GM21526 (cell line): ENCODE measurements around the gene HSP90AB1.

ENCODE experiments used
- ATAC-seq: cut with Tn5 transposase; IDR thresholded peaks from one replicate; pipeline ENCODE4 v1.9.1; 2021; ENCODE audit warnings: moderate library complexity; ENCODE audit not compliant: unreplicated experiment, low FRiP score

The HSP90AB1 gene

GRCh38 chr6:44265007-44265721, 18.3 kb downstream of the HSP90AB1 start, which contains the start of gene NFKBIE:
NFKBIE (minus strand) TSS chr6:44265551; CDS start chr6:44265346, 205 bp downstream.
- peak; percentile 29 for ATAC-seq

DNA sequence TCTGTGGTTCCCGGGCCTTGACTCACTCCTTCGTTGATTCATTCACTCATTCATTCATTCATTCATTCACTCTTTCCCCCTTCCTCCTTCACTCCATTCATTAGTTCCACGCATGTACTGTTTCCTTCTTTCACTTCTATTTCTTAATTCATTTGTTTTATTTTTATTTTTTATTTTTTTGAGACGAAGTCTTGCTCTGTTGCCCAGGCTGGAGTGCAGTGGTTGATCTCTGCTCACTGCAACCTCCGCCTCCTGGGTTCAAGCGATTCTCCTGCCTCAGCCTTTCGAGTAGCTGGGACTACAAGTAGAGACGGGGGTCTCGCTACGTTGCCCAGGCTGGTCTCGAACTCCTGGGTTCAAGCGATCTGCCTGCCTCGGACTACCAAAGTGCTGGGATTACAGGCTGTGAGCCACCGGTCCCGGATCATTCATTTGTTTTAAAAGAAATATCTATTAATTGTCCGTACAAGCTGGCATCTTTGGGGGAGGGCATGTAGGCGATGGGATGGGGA, 18.9 kb downstream of the HSP90AB1 start:
- ATAC-seq, result no peak

GRCh38 chr6:44266347-44266746, 19.4 kb downstream of the HSP90AB1 start:
- ATAC-seq, result no peak

GRCh38 chr6:44267252-44267651, 20.4 kb downstream of the HSP90AB1 start:
- ATAC-seq, result no peak

GRCh38 chr6:44268095-44268628, 21.3 kb downstream of the HSP90AB1 start:
- no peak for ATAC-seq

DNA sequence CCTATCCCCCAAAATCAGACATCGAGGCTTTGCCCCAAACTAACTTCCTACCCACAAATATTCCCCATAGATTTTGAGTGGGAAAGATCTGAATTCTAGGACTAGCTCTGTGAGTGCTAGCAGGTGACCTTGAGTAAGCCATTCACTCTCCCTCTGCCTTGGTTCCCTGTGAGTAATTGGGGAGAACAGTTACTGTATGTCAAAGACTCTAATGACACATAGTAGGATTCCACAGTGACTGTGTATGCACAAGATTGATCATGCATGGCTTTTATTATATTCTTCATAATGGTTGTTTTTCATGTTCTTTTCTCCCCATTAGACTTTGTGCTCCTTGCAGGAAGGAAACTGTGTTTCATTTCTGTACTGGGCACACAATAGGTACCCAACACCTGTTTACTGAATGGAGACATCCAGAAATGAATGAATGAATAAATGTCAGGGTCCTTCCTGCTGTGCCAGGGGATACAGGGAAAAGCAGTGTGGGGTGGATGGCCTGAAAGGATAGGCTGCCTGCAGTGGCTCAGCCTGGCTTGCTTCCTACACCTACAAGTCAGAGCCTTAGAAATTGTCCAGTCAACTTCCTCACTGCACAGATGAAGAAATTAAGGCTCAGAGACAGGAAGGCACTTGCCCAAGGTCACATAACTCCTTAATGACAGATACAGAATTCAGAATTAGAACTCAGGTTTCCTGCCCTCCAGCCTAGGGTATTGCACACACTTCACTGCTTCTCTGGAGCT, 22.4 kb downstream of the HSP90AB1 start:
- no peak for ATAC-seq

DNA sequence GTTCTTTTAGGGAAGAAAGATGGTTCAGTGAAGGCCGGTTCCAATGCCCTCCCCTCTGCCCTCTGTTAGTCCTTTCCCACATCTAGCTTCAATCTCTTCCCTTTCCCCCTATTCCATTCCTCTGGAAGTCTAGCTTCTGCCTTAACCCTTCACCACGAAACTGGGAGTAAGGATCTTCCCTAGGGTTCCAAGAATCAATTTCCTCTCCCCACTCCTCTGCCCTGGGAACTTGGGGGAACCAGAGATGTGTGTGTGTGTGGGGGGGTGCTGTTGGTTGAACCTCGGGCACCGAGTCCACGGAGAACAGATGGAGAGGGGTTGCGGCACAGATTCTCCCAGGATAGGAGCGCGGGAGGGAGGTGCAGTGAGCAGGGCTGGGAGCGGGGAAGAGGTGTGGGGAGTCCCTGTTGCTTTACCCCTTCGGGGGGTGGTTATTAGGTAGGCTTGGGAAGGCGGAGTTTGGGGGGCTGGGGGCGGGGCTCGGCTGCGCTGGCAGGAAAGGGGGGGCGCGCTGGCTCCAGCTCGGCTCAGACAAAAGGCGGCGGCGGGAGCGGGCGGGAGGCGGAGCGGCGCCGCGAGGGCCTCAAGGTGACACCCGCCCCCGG, 23.1 kb downstream of the HSP90AB1 start, which contains the start of gene TMEM151B:
Gene TMEM151B, plus strand, starts transcription at position 530 of the 605 bp plus-strand sequence. CDS start 293 bp downstream, outside the sequence.
- ATAC-seq, result no peak

GRCh38 chr6:44270526-44271405, 23.9 kb downstream of the HSP90AB1 start:
- no peak for ATAC-seq

DNA sequence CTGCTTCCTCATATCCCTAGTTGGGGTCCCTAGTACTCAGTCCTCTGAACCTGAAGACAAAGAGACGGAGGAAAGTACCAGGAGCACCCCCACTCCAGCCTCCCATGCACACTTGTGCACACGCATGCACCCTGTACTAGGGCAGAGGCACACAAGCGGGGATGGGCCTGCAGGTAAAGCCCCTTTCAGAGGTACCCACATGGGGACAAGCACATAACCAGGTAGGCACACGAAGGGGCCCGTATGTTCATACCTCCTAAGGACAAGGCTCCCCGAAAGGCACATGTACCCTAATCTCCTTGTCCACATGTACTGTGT, 24.5 kb downstream of the HSP90AB1 start:
- ATAC-seq, result no peak

GRCh38 chr6:44271914-44272313, 25.0 kb downstream of the HSP90AB1 start:
- ATAC-seq, result no peak

- no peak for ATAC-seq
Observed at GRCh38 chr6:44272529-44272928, 25.6 kb downstream of the HSP90AB1 start.

- ATAC-seq, result no peak
Observed at GRCh38 chr6:44272999-44273566, 26.2 kb downstream of the HSP90AB1 start.

DNA sequence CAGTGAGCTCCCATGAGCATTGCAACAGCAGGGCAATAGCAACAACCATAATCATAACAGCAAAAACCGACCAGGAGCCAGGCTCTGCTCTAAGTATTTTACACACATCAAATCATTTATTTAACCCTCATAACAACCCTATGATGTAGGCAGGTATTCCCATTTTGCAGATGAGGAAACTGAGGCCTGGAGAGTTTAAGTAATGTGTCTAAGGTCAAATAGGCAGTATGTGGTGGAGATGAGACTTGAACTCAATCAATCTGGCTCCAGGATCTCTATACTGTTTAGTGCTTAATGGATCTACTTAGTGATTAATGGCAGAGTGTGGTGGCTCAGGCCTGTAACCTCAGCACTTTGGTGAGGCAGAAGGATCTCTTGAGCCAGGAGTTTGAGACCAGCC, 26.7 kb downstream of the HSP90AB1 start:
- ATAC-seq, result no peak

DNA sequence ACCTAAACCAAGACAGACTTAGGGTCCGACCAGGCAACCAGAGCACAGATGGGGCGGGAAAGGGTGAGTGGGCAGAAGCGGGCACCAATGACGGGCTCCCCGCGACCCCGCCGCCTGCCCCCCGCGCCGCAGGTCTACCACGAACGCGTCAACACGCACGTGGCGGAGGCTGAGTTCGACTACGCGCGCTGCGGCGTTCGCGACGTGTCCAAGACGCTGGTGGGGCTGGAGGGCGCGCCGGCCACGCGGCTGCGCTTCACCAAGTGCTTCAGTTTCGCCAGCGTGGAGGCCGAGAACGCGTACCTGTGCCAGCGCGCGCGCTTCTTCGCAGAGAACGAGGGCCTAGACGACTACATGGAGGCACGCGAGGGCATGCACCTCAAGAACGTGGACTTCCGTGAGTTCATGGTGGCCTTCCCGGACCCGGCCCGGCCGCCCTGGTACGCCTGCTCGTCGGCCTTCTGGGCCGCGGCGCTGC, 28.4 kb downstream of the HSP90AB1 start:
- no peak for ATAC-seq

DNA sequence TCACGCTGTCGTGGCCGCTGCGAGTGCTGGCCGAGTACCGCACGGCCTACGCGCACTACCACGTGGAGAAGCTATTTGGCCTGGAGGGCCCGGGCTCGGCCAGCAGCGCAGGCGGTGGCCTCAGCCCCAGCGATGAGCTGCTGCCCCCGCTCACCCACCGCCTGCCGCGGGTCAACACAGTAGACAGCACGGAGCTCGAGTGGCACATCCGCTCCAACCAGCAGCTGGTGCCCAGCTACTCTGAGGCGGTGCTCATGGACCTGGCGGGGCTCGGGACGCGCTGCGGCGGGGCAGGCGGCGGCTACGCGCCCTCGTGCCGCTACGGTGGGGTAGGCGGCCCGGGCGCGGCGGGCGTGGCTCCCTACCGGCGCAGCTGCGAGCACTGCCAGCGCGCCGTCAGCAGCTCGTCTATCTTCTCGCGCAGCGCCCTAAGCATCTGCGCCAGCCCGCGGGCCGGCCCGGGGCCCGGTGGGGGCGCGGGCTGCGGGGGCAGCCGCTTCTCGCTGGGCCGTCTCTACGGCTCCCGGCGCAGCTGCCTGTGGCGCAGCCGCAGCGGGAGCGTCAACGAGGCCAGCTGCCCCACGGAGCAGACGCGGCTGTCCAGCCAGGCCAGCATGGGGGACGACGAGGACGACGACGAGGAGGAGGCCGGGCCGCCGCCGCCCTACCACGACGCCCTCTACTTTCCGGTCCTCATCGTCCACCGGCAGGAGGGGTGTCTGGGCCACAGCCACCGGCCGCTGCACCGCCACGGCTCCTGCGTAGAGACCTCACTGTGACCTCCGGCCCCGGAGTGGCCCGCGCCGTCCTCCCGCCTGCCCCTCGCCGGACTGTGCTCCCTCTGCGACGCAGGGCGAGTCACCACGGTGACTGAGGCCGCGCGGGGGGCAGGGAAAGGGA, 29.1 kb downstream of the HSP90AB1 start:
- ATAC-seq, result no peak

DNA sequence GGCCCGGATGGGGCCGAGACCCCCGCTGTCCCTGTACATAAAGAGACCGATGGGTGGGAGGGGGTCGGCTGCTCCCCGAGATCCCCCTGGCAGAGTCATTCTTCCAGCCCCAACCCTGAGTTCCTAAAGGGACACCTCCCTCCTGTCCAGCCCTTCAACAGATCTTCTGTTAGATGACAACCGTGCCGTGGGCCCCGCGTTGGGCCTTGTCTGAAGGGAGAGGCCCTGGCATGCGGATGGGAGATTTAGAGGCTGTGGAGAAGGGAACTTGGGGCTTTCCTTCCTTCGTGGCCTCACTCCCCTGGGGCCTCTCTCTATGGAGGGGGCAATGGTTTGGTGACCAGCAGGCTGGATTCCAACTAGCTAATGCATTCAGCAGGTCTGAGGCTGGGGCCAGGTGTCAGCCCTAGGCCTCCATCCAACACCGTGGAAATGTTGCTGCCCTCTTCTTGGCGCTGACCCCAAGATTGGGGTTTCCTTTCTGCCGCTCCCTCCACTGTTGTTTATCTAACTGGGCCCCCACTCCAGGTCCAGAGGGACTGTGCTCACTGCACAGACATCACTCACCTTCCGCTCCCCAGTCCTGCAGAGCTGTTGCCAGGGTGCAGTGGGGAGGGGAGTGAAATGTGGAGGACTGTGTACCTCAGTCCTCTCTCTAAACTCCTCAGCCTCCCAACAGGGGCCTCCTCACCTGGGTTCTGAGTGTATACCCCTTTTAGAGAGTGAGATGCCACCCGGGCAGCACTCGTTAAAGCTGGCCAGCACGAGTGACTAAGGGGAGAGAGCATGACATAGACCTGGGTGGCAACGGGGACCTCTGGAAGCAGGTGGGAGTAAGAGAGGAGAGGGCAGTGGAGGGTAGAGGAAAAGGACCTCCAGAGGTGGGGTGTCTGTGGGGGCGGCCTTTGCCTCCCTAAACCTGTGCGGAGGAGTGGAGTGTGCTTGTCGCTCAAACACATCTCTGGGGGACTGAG, 30.1 kb downstream of the HSP90AB1 start:
- ATAC-seq, result no peak

- ATAC-seq, result no peak
Observed at GRCh38 chr6:44277763-44278162, 30.9 kb downstream of the HSP90AB1 start.
